ENCODE data around the gene SMC1B. TPM values are rescaled to one million over a fixed set of nuclear protein-coding genes. Genes with fewer than 3 reads are reported as not detected.

Gene SMC1B
- total RNA-seq, 3 donors from 2014 or later (not counting 1 experiment from before 2014, with no cell fraction given), result 0.07 to 0.09 TPM; not detected in 1

- intact Hi-C loops (cut with micrococcal nuclease), result no loop called here
- Histone ChIP-seq H3K4me3 (ENCODE audit: low read length) (no peak overlapping the region), H3K27ac (ENCODE audit: low read length) (no peak overlapping the region), H3K27me3 (ENCODE audit: control insufficient read depth, insufficient read depth, low read length) (no peaks in the 10 kb centered on the region), H3K36me3 (ENCODE audit: control insufficient read depth, insufficient read depth, low read length) (no peaks in the 10 kb centered on the region), H3K4me1 (ENCODE audit: control insufficient read depth, insufficient read depth, low read length) (no peaks in the 10 kb centered on the region), H3K9me3 (ENCODE audit: control insufficient read depth, insufficient read depth, low read length) (no peaks in the 10 kb centered on the region)
- no peaks in the 10 kb centered on the region for H3K4me1 Mint-ChIP-seq
- WGBS (ENCODE audit: insufficient coverage), result 84% methylated on average over 14 of the region's 14 CpGs
- ATAC-seq (no peak), DNase-seq (no peak)
- H3K27me3 Mint-ChIP-seq (ENCODE audit: low read depth in 2 of 2), result peaks cover 0 to 13% of the 10 kb centered on the region in 2 donors
- no peaks in the 10 kb centered on the region for H3K36me3 Mint-ChIP-seq
- no peak for TF ChIP-seq CTCF (IDR thresholded peaks at IDR 0.05)
- no peaks in the 10 kb centered on the region for H3K9me3 Mint-ChIP-seq
- no peak overlapping the region for H3K4me3 Mint-ChIP-seq
- no peak overlapping the region for H3K27ac Mint-ChIP-seq
Measured at GRCh38 chr22:45460288-45461109, 47.1 kb upstream of the SMC1B start.

GRCh38 chr22:45459235-45459634, 45.8 kb upstream of the SMC1B start:
- Histone ChIP-seq H3K27ac (ENCODE audit: low read length) (no peak overlapping the region), H3K27me3 (ENCODE audit: control insufficient read depth, insufficient read depth, low read length) (no peaks in the 10 kb centered on the region), H3K36me3 (ENCODE audit: control insufficient read depth, insufficient read depth, low read length) (no peaks in the 10 kb centered on the region), H3K4me3 (ENCODE audit: low read length) (no peak overlapping the region), H3K4me1 (ENCODE audit: control insufficient read depth, insufficient read depth, low read length) (no peaks in the 10 kb centered on the region), H3K9me3 (ENCODE audit: control insufficient read depth, insufficient read depth, low read length) (no peaks in the 10 kb centered on the region)
- H3K27ac Mint-ChIP-seq, result no peak overlapping the region
- WGBS (ENCODE audit: insufficient coverage), result 89% methylated on average over 8 of the region's 8 CpGs
- no peaks in the 10 kb centered on the region for H3K36me3 Mint-ChIP-seq
- H3K4me1 Mint-ChIP-seq, result no peaks in the 10 kb centered on the region
- no peak for DNase-seq
- H3K4me3 Mint-ChIP-seq, result no peak overlapping the region
- no peak for ATAC-seq
- intact Hi-C loops (cut with micrococcal nuclease), result no loop called here
- no peak for TF ChIP-seq CTCF (IDR thresholded peaks at IDR 0.05)
- no peaks in the 10 kb centered on the region for H3K9me3 Mint-ChIP-seq
- H3K27me3 Mint-ChIP-seq (ENCODE audit: low read depth in 2 of 2), result peaks cover 0 to 6% of the 10 kb centered on the region in 2 donors

GRCh38 chr22:45458532-45458931, 45.1 kb upstream of the SMC1B start:
- H3K4me3 ChIP-seq (ENCODE audit: low read length), result no peak overlapping the region
- H3K36me3 Mint-ChIP-seq, result no peaks in the 10 kb centered on the region
- ATAC-seq, result no peak
- DNase-seq, result no peak
- no peaks in the 10 kb centered on the region for H3K9me3 Mint-ChIP-seq
- intact Hi-C loops (cut with micrococcal nuclease), result no loop called here
- WGBS (ENCODE audit: insufficient coverage), result 95% methylated on average over 13 of the region's 13 CpGs
- no peak overlapping the region for H3K27ac Mint-ChIP-seq
- H3K36me3 ChIP-seq (ENCODE audit: control insufficient read depth, insufficient read depth, low read length), result no peaks in the 10 kb centered on the region
- TF ChIP-seq CTCF (IDR thresholded peaks at IDR 0.05), result no peak
- no peaks in the 10 kb centered on the region for H3K9me3 ChIP-seq (ENCODE audit: control insufficient read depth, insufficient read depth, low read length)
- no peak overlapping the region for H3K4me3 Mint-ChIP-seq
- H3K27me3 Mint-ChIP-seq (ENCODE audit: low read depth in 2 of 2), result peaks cover 0 to 3% of the 10 kb centered on the region in 2 donors
- H3K27me3 ChIP-seq (ENCODE audit: control insufficient read depth, insufficient read depth, low read length), result no peaks in the 10 kb centered on the region
- no peak overlapping the region for H3K27ac ChIP-seq (ENCODE audit: low read length)
- no peaks in the 10 kb centered on the region for H3K4me1 ChIP-seq (ENCODE audit: control insufficient read depth, insufficient read depth, low read length)
- no peaks in the 10 kb centered on the region for H3K4me1 Mint-ChIP-seq

- intact Hi-C loops (cut with micrococcal nuclease), result no loop called here
- Mint-ChIP-seq H3K9me3 (no peaks in the 10 kb centered on the region), H3K27ac (no peak overlapping the region), H3K27me3 (ENCODE audit: low read depth in 2 of 2) (peaks cover 8 to 10% of the 10 kb centered on the region in 2 donors), H3K4me3 (no peak overlapping the region), H3K4me1 (no peaks in the 10 kb centered on the region), H3K36me3 (no peaks in the 10 kb centered on the region)
- ATAC-seq, result no peak
- Histone ChIP-seq H3K9me3 (ENCODE audit: control insufficient read depth, insufficient read depth, low read length) (no peaks in the 10 kb centered on the region), H3K36me3 (ENCODE audit: control insufficient read depth, insufficient read depth, low read length) (no peaks in the 10 kb centered on the region), H3K27ac (ENCODE audit: low read length) (no peak overlapping the region), H3K4me1 (ENCODE audit: control insufficient read depth, insufficient read depth, low read length) (no peaks in the 10 kb centered on the region), H3K4me3 (ENCODE audit: low read length) (no peak overlapping the region), H3K27me3 (ENCODE audit: control insufficient read depth, insufficient read depth, low read length) (no peaks in the 10 kb centered on the region)
- no peak for DNase-seq
- WGBS (ENCODE audit: insufficient coverage), result 83% methylated on average over 8 of the region's 8 CpGs
- no peak for TF ChIP-seq CTCF (IDR thresholded peaks at IDR 0.05)
Measured at GRCh38 chr22:45456811-45457210, 43.4 kb upstream of the SMC1B start.
